ENCODE data around the gene KIF13A. TPM values are rescaled to one million over a fixed set of nuclear protein-coding genes. Genes with fewer than 3 reads are reported as not detected.

Gene KIF13A
- total and polyA plus RNA-seq, 9 of the 15 experiments (the other 6 are each of a cell fraction or from before 2014, with no cell fraction given) = 3.6 to 44.3 (median 29.7) TPM

DNA sequence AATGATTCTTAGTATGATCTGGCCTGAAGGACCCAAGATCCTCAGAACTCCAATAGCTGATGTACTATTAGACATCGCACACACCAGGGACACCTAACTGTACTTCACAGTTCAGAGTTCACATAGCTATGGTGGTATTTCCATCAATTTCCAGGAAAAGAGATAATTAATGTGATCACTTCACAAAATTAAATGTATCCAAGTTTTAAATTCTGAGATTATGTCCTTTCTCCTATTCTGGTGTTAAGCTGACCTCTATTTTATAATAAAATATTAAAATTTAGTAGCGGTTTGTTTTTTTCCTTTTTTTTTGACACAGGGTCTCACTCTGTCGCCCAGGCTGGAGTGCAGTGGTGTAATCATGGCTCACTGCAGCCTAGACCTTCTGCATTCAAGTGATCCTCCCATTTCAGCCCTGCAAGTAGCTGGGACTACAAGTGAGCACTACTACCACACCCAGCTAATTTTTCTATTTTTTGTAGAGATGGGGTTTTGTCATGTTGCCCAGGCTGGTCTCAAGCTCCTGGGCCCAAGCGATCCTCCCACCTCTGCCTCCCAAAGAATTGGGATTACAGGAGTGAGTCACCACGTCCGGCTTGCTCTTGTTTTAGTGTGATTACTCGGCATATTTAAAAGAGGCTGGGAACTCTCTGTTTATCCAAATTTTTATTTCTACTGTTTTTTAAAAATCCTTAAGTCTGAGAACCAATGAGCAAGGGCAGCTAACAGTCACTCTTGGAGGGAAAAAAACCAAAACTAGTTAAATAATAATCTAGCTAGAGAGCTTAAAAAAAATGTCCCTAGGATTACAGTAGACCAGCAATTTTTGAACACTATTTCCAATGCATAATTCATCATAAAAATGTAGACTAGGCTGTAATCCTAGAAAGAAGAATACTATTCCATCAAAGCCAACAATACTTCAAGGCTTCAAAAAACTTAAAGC, 16.0 kb downstream of the KIF13A start (continued):
- no peak for TF ChIP-seq RERE (CRISPR knock-in tag; IDR thresholded peaks at IDR 0.05; ENCODE audit: borderline replicate concordance)
- no peak for TF ChIP-seq MLX (CRISPR knock-in tag; conservative IDR thresholded peaks at IDR 0.05)
- TF ChIP-seq SMAD4 (CRISPR knock-in tag; conservative IDR thresholded peaks at IDR 0.05) = no peak
- TF ChIP-seq RBM25 (IDR thresholded peaks at IDR 0.05; ENCODE audit: low read depth, low read length, severe bottlenecking) = no peak
- no peak for TF ChIP-seq ZNF764 (CRISPR knock-in tag; IDR thresholded peaks at IDR 0.05; ENCODE audit: low read depth)
- no peak for TF ChIP-seq POLR2G (IDR thresholded peaks at IDR 0.05; ENCODE audit: low read depth, low read length)
- no peak for TF ChIP-seq MEF2A (IDR thresholded peaks at IDR 0.05; ENCODE audit: control insufficient read depth, low read depth, low read length)
- no peak for TF ChIP-seq RAD51 (IDR thresholded peaks at IDR 0.05; ENCODE audit: borderline replicate concordance, low read depth)
- TF ChIP-seq ZBTB43 (CRISPR knock-in tag; IDR thresholded peaks at IDR 0.05) = no peak
- no peak for TF ChIP-seq CBX5 (IDR thresholded peaks at IDR 0.05; ENCODE audit: borderline replicate concordance, low read depth)
- TF ChIP-seq ZNF324 (CRISPR knock-in tag; IDR thresholded peaks at IDR 0.05) = no peak
- TF ChIP-seq TEAD4 (IDR thresholded peaks at IDR 0.05; ENCODE audit: low read length) = peak; percentile 67
- TF ChIP-seq TEAD4 (CRISPR knock-in tag; IDR thresholded peaks at IDR 0.05; ENCODE audit: borderline replicate concordance) = no peak
- TF ChIP-seq, protein P1, sequence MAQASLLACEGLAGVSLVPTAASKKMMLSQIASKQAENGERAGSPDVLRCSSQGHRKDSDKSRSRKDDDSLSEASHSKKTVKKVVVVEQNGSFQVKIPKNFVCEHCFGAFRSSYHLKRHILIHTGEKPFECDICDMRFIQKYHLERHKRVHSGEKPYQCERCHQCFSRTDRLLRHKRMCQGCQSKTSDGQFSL (CRISPR knock-in tag; IDR thresholded peaks at IDR 0.05) = no peak
- TF ChIP-seq, protein P1 (tag; IDR thresholded peaks at IDR 0.05) = no peak
